Measurements from ENCODE around the gene MACROD2.
A peak's percentile ranks its signal among the peaks of the same experiment; 100 is the strongest.
"Not testable (repeated sequence)": the region's sequence is repeated elsewhere in the genome, so short reads cannot be mapped to it uniquely, and the experiment has no call there.

MACROD2 gene

GRCh38 chr20:15976047-15976736, 1980.9 kb downstream of the MACROD2 start:
- DNase-seq, result peak in 1 of 2 experiments; percentile 62

- no peak for DNase-seq
These were observed 1981.7 kb downstream of the MACROD2 start for GRCh38 chr20:15977026-15977425.

- no peak for DNase-seq
These were observed 1982.4 kb downstream of the MACROD2 start for GRCh38 chr20:15977758-15978157.

GRCh38 chr20:15985494-15986368, 1990.4 kb downstream of the MACROD2 start:
- DNase-seq, result not testable (repeated sequence)

GRCh38 chr20:15986690-15987089, 1991.4 kb downstream of the MACROD2 start:
- DNase-seq, result no peak

GRCh38 chr20:15991279-15991678, 1996.0 kb downstream of the MACROD2 start:
- DNase-seq, result no peak

GRCh38 chr20:15992564-15992963, 1997.2 kb downstream of the MACROD2 start:
- no peak for DNase-seq

- DNase-seq, result no peak
These were observed 2004.8 kb downstream of the MACROD2 start for GRCh38 chr20:16000112-16000511.

GRCh38 chr20:16001286-16001685, 2006.0 kb downstream of the MACROD2 start:
- DNase-seq, result no peak

- no peak for DNase-seq
These were observed 2008.0 kb downstream of the MACROD2 start for GRCh38 chr20:16003310-16003709.

- no peak for DNase-seq
These were observed 2009.0 kb downstream of the MACROD2 start for GRCh38 chr20:16004108-16004854.

- no peak for DNase-seq
These were observed 2010.0 kb downstream of the MACROD2 start for GRCh38 chr20:16005021-16005914.

- peak in 1 of 2 experiments; percentile 42 for DNase-seq
These were observed 2010.7 kb downstream of the MACROD2 start for GRCh38 chr20:16005915-16006493.

GRCh38 chr20:16007164-16007563, 2011.8 kb downstream of the MACROD2 start:
- DNase-seq, result no peak

- no peak for DNase-seq
These were observed 2012.6 kb downstream of the MACROD2 start for GRCh38 chr20:16007962-16008361.

GRCh38 chr20:16011056-16011455, 2015.7 kb downstream of the MACROD2 start:
- peak in 1 of 2 experiments; percentile 13 for DNase-seq

GRCh38 chr20:16011519-16011918, 2016.2 kb downstream of the MACROD2 start:
- DNase-seq, result no peak

GRCh38 chr20:16012934-16013333, 2017.6 kb downstream of the MACROD2 start:
- not testable (repeated sequence) for DNase-seq

GRCh38 chr20:16013631-16014030, 2018.3 kb downstream of the MACROD2 start:
- DNase-seq, result no peak

- peak in 1 of 2 experiments; percentile 31 for DNase-seq
These were observed 2019.1 kb downstream of the MACROD2 start for GRCh38 chr20:16014436-16014835.

GRCh38 chr20:16017656-16018055, 2022.3 kb downstream of the MACROD2 start:
- no peak for DNase-seq

GRCh38 chr20:16018881-16019280, 2023.6 kb downstream of the MACROD2 start:
- no peak for DNase-seq
